Erythroblast (primary cell): ENCODE data around the gene NDUFB8.

ENCODE experiments used
- GATA1 ChIP-seq: IDR thresholded peaks from 2 replicates; pipeline ENCODE4 v1.6.1; 2011; ENCODE audit warnings: low read depth, mild to moderate bottlenecking, control low read depth, low read length, moderate library complexity
- POLR2A ChIP-seq: IDR thresholded peaks from 2 replicates; pipeline ENCODE4 v1.6.1; 2011; ENCODE audit warnings: mild to moderate bottlenecking, low read length

DNA sequence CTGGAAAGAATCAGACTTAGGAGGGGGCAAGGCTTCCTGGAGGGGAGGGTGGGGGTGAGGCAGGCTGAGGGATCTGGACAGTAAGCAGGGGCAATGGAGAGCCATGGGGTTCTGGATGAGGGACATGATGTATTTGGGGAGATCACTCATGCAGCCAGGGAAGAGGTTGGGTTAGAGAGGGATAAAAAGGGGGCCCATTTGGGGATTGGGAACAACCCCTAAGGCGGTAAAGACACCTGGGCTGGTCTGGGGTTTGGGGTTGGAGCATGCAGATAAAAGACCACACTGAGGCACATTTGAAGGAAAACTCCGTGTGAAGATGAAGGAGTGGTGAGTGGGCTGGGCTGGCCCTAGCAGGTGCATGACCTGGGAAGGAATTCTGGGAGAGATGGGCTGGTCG is 36.9 kb upstream of the NDUFB8 start:
- TF ChIP-seq POLR2A (no peak), GATA1 (no peak)
